Bronchial smooth muscle cell (primary cell): Measurements from ENCODE around the gene NDUFA9. TPM values are rescaled to one million over a fixed set of nuclear protein-coding genes. Genes with fewer than 3 reads are reported as not detected.

Experiments
- total RNA-seq: library from RNA; depleted of rRNA; stranded (reverse); fragments of >200 nt; gene quantifications from 2 replicates; pipeline ENCODE4 v1.2.1, GENCODE V29; 2014

Gene NDUFA9
- 31.1 and 62.0 TPM in 2 replicates for total RNA-seq

DNA sequence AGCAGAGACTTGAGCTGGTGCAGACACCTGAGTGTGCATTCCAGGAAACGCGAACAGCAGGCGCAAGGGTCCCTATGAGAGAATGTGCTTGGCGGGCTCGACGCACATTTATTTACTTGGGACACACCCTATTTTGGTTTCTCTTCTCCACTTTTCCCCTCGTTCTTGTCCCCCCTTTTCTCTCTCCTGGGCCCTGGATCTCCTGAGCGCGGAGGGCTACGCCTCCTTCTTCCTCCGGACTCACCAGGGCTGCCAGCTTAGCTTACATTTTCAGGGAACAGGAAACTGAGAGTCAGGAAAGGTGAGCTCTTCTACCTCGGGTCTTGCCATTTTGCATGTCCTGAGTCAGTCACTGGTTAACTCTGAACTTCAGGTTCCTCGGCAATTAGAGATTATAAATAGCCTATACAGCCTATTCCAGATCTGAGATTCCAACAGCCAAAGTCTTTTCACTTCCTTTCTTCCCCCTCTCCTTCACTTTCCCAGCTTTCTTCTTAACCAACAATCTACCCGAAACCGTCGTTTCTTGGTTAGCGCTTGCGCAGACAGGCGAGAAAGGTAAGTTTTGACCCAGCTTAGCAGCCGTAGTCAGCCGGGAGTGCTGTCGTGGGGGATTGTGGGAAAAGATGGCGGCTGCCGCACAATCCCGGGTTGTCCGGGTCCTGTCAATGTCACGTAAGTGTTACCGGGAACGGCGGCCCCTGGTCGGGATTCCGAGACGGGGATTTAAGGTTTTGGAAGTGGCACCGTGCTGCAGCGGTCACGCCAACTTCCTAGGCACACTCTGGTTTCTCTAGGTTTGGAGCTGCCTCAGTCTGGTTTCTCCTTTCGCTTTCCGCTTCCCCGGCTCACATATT lies at the start of gene NDUFA9, which contains the start of gene AKAP3:
Gene NDUFA9 (plus strand): TSS at position 614 of the 857 bp plus-strand sequence. CDS start 13 bp downstream, at position 627.
Gene AKAP3 (minus strand): TSS at position 551 of the 857 bp plus-strand sequence. CDS start 10,855 bp downstream, outside the sequence.

Other genes with a start within 250 kb of the NDUFA9 start
- not detected in 2 replicates for gene FGF6, start 203.3 kb upstream of the NDUFA9 start, total RNA-seq
- gene RAD51AP1, start 110.2 kb upstream of the NDUFA9 start, total RNA-seq, result 0.43 and 1.6 TPM in 2 replicates
- 43.4 and 62.3 TPM in 2 replicates for gene DYRK4, start 86.9 kb upstream of the NDUFA9 start, total RNA-seq
- 0.63 and 2.1 TPM in 2 replicates for gene AKAP3, start 63 bp upstream of the NDUFA9 start, total RNA-seq
- gene GALNT8, start 71.3 kb downstream of the NDUFA9 start, total RNA-seq, result 0.17 TPM in 1 of 2 replicates, not detected in the other